Type B pancreatic cell (in vitro differentiated cells): Measurements from ENCODE around the gene LPCAT4. TPM values are rescaled to one million over a fixed set of nuclear protein-coding genes. Genes with fewer than 3 reads are reported as not detected.
"Not testable (repeated sequence)": the region's sequence is repeated elsewhere in the genome, so short reads cannot be mapped to it uniquely, and the experiment has no call there.

Experiments used
- DNase-seq: peaks from one replicate; pipeline ENCODE4 v3.0.0; 2021; ENCODE audit warnings: mixed read lengths; ENCODE audit not compliant: unreplicated experiment; ENCODE audit errors: extremely low spot score
- H3K27ac Mint-ChIP-seq: 2 replicates; pipeline ENCODE4 v1.8.0; 2021; ENCODE audit warnings: mild to moderate bottlenecking, mixed read lengths
- H3K27me3 Mint-ChIP-seq: 2 replicates; pipeline ENCODE4 v1.8.0; 2021; ENCODE audit warnings: mixed read lengths
- H3K36me3 Mint-ChIP-seq: 2 replicates; pipeline ENCODE4 v1.8.0; 2021; ENCODE audit warnings: mixed read lengths
- H3K4me1 Mint-ChIP-seq: one replicate; pipeline ENCODE4 v1.8.0; 2021; ENCODE audit warnings: mixed read lengths; ENCODE audit not compliant: unreplicated experiment
- H3K4me3 Mint-ChIP-seq: 2 replicates; pipeline ENCODE4 v1.8.0; 2021; ENCODE audit warnings: mild to moderate bottlenecking, mixed read lengths
- H3K9me3 Mint-ChIP-seq: 2 replicates; pipeline ENCODE4 v1.8.0; 2021; ENCODE audit warnings: mixed read lengths
- total RNA-seq: library from RNA; stranded (reverse); gene quantifications from 2 replicates; pipeline ENCODE4 v1.2.1, GENCODE V29; 2021; ENCODE audit warnings: low replicate concordance
- TF ChIP-seq, protein P1 (sequence below): fragments of 200-600 bp; sonication (generic); conservative IDR thresholded peaks from 2 replicates; pipeline ENCODE4 v1.5.0; 2021; ENCODE audit warnings: antibody characterized with exemption, mild to moderate bottlenecking

LPCAT4 gene
- total RNA-seq, 1 donor from 2014 or later: 87.5 TPM

DNA sequence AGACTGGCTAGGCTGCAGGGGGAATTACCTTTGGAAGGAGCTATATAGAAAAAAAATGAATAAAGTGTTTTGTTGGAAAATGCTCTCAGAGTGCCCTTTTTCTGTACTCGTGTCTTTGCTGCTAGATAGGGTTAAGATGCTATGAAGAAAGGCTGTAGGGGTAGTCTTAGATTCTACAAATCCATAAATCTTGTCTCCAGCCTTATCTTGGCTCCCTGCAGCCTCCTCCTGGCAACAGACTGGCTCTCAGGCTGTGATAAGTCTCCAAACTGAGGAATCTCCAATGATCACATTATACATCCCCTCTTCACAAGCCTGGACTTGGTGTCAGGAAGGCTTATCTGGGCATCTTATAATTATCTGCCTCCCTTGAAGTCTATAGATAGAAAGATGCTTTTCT, 9.3 kb downstream of the LPCAT4 start:
- no peak overlapping the region for H3K27ac Mint-ChIP-seq
- DNase-seq: no peak
- H3K9me3 Mint-ChIP-seq: no peaks in the 10 kb centered on the region
- no peak overlapping the region for H3K4me3 Mint-ChIP-seq
- TF ChIP-seq, protein P1, sequence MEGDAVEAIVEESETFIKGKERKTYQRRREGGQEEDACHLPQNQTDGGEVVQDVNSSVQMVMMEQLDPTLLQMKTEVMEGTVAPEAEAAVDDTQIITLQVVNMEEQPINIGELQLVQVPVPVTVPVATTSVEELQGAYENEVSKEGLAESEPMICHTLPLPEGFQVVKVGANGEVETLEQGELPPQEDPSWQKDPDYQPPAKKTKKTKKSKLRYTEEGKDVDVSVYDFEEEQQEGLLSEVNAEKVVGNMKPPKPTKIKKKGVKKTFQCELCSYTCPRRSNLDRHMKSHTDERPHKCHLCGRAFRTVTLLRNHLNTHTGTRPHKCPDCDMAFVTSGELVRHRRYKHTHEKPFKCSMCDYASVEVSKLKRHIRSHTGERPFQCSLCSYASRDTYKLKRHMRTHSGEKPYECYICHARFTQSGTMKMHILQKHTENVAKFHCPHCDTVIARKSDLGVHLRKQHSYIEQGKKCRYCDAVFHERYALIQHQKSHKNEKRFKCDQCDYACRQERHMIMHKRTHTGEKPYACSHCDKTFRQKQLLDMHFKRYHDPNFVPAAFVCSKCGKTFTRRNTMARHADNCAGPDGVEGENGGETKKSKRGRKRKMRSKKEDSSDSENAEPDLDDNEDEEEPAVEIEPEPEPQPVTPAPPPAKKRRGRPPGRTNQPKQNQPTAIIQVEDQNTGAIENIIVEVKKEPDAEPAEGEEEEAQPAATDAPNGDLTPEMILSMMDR: no peak
- H3K36me3 Mint-ChIP-seq: peaks cover 23% of the 10 kb centered on the region
- no peaks in the 10 kb centered on the region for H3K27me3 Mint-ChIP-seq
- H3K4me1 Mint-ChIP-seq: peaks cover 12% of the 10 kb centered on the region

DNA sequence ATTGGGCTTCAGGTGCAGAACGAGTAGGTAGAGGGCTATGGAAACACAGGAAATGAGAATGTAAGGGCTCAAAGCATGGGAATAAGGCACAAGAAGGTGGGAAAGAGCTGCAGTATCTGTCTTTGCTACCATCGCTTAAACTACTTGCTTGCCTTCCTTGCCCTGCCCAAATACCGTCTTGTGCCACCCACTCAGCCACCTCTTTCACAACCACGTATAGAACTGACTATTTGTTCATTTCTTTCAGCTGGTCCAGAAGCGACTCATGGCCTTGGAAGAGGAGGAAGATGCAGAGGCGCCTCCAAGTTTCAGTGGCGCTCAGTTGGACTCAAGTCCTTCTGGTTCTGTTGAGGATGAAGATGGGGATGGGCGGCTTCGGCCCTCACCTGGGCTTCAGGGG, 11.8 kb downstream of the LPCAT4 start:
- TF ChIP-seq, protein P1: no peak
- H3K27ac Mint-ChIP-seq: no peak overlapping the region
- H3K27me3 Mint-ChIP-seq: no peaks in the 10 kb centered on the region
- no peak for DNase-seq
- H3K4me3 Mint-ChIP-seq: no peak overlapping the region
- peaks cover 17% of the 10 kb centered on the region for H3K36me3 Mint-ChIP-seq
- H3K9me3 Mint-ChIP-seq: no peaks in the 10 kb centered on the region
- H3K4me1 Mint-ChIP-seq: peaks cover 3% of the 10 kb centered on the region

DNA sequence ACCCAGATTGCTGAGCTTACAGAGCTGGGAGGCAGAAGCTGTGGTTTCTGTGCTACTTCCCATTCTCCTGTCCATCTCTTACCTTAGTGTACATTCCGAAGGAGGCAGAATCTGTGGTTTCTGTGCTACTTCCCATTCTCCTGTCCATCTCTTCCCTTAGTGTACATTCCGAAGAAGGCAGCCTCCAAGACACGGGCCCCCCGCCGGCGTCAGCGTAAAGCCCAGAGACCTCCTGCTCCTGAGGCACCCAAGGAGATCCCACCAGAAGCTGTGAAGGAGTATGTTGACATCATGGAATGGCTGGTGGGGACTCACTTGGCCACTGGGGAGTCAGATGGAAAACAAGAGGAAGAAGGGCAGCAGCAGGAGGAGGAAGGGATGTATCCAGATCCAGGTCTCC, 12.7 kb downstream of the LPCAT4 start:
- Mint-ChIP-seq H3K36me3 (peaks cover 12% of the 10 kb centered on the region), H3K4me3 (no peak overlapping the region), H3K9me3 (no peaks in the 10 kb centered on the region), H3K27me3 (no peaks in the 10 kb centered on the region), H3K27ac (no peak overlapping the region), H3K4me1 (no peaks in the 10 kb centered on the region)
- TF ChIP-seq, protein P1: no peak
- DNase-seq: no peak

DNA sequence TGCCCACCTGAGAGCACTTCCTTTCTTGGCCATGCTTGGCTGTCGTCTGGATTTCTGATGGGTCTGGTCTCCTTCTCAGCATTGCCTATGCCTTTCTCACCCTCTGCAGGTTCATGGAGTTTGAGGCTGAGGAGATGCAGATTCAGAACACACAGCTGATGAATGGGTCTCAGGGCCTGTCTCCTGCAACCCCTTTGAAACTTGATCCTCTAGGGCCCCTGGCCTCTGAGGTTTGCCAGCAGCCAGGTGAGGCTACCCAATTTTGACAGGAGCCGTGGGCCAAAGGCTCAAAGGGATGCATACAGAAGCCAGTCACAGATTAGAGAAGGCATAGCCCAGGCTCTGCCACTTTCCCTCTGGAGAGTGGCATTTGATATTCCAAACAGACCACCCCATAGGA, 13.4 kb downstream of the LPCAT4 start:
- peaks cover 12% of the 10 kb centered on the region for H3K36me3 Mint-ChIP-seq
- TF ChIP-seq, protein P1: no peak
- DNase-seq: no peak
- no peaks in the 10 kb centered on the region for H3K4me1 Mint-ChIP-seq
- H3K4me3 Mint-ChIP-seq: no peak overlapping the region
- H3K27ac Mint-ChIP-seq: no peak overlapping the region
- no peaks in the 10 kb centered on the region for H3K9me3 Mint-ChIP-seq
- no peaks in the 10 kb centered on the region for H3K27me3 Mint-ChIP-seq

DNA sequence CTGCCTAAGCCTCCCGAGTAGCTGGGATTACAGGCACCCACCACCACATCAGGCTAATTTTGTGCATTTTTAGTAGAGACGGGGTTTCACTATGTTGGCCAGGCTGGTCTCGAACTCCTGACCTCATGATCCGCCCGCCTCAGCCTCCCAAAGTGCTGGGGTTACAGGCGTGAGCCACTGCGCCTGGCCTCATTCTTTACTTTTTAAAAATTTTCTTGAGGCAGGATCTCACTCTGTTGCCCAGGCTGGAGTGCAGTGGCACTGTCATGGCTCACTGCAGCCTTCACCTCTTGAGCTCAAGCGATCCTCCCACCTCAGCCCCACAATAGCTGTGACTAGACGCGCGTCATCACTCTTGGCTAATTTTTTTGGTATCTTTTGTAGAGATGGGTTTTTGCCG, 14.0 kb downstream of the LPCAT4 start:
- H3K27ac Mint-ChIP-seq: not testable (repeated sequence)

DNA sequence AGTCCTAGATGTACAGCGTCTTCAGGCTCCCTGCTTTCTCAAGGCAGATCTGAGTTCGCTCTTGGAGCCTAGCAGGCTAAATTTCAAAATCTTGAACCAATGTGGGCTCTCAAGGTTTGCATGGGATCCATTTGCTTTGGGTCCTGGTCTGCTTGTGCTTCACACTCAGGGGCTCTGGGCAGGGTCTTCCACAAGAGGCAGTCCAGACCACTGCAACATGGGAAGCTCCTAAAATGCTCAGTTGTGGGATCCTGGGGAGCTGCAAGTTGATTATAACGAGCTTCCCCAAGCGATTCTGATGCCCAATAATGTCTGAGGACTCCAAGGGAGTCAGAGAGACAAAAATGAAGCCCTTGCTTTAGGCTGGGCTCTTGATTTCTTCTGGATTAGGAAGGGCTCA, 17.2 kb downstream of the LPCAT4 start:
- Mint-ChIP-seq H3K4me3 (no peak overlapping the region), H3K36me3 (peaks cover 4% of the 10 kb centered on the region), H3K9me3 (no peaks in the 10 kb centered on the region), H3K27me3 (peaks cover 4% of the 10 kb centered on the region), H3K4me1 (no peaks in the 10 kb centered on the region), H3K27ac (no peak overlapping the region)
- TF ChIP-seq, protein P1: no peak
- DNase-seq: no peak

More for the DNA sequence above, 14.0 kb downstream of the LPCAT4 start:
- not testable (repeated sequence) for H3K27me3 Mint-ChIP-seq, H3K4me3 Mint-ChIP-seq, H3K36me3 Mint-ChIP-seq, H3K9me3 Mint-ChIP-seq, H3K4me1 Mint-ChIP-seq, DNase-seq
